ENCODE measurements around the gene APOL6. TPM values are rescaled to one million over a fixed set of nuclear protein-coding genes. Genes with fewer than 3 reads are reported as not detected.
"Not testable (repeated sequence)": the region's sequence is repeated elsewhere in the genome, so short reads cannot be mapped to it uniquely, and the experiment has no call there.

APOL6 gene
- total RNA-seq, 1 donor from 2014 or later, result not detected

DNA sequence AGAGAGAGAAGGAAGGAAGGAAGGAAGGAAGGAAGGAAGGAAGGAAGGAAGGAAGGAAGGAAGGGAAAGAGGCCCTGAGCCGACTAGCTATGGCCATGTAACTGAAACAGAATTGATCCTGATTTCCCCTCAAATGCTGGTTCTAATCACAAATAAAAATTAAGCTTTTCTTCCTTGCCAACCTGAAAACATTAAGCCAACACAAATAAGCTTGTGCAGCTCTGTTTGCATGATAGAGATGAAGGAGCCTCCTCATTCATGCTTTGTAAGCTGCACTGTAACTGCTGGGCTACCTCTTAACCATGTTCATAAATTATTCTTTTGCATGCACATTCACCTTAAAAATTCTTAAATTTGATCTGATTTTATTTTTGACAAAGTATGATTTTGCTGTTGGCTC, 41.8 kb downstream of the APOL6 start:
- H3K27ac Mint-ChIP-seq (ENCODE audit: unreplicated experiment), result no peak overlapping the region
- DNase-seq (ENCODE audit: low read depth, low spot score), result no peak
- H3K9me3 Mint-ChIP-seq, result peaks cover 3% of the 10 kb centered on the region
- TF ChIP-seq, protein P1, sequence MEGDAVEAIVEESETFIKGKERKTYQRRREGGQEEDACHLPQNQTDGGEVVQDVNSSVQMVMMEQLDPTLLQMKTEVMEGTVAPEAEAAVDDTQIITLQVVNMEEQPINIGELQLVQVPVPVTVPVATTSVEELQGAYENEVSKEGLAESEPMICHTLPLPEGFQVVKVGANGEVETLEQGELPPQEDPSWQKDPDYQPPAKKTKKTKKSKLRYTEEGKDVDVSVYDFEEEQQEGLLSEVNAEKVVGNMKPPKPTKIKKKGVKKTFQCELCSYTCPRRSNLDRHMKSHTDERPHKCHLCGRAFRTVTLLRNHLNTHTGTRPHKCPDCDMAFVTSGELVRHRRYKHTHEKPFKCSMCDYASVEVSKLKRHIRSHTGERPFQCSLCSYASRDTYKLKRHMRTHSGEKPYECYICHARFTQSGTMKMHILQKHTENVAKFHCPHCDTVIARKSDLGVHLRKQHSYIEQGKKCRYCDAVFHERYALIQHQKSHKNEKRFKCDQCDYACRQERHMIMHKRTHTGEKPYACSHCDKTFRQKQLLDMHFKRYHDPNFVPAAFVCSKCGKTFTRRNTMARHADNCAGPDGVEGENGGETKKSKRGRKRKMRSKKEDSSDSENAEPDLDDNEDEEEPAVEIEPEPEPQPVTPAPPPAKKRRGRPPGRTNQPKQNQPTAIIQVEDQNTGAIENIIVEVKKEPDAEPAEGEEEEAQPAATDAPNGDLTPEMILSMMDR (conservative IDR thresholded peaks at IDR 0.05), result no peak
- peaks cover 42% of the 10 kb centered on the region for H3K27me3 Mint-ChIP-seq (ENCODE audit: low read depth)
- H3K4me1 Mint-ChIP-seq, result no peaks in the 10 kb centered on the region
- H3K36me3 Mint-ChIP-seq (ENCODE audit: low read depth), result no peaks in the 10 kb centered on the region
- H3K4me3 Mint-ChIP-seq, result no peak overlapping the region

DNA sequence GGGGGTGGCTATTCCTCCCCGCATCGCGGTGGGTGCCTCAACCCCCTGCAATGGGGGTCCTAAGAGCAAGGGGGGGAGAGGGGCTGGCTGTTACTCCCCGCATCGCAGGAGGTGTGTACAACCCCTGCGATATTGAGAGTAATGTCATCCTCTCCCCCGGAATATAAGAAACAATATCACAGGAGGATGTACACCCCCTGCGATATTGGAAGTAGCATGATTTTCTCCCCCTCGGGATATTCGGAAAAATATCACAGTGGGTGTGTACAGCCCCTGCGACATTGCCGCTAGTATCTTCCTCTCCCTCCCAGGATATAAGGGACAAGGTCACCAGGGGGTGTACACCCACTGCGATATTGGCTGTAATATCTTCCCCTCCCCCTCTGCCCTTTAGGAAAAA, 47.0 kb downstream of the APOL6 start:
- peaks cover 63% of the 10 kb centered on the region for H3K27me3 Mint-ChIP-seq (ENCODE audit: low read depth)
- no peak for DNase-seq (ENCODE audit: low read depth, low spot score)
- H3K4me1 Mint-ChIP-seq, result no peaks in the 10 kb centered on the region
- TF ChIP-seq, protein P1 (conservative IDR thresholded peaks at IDR 0.05), result no peak
- H3K9me3 Mint-ChIP-seq, result peaks cover 6% of the 10 kb centered on the region
- no peak overlapping the region for H3K27ac Mint-ChIP-seq (ENCODE audit: unreplicated experiment)
- no peaks in the 10 kb centered on the region for H3K36me3 Mint-ChIP-seq (ENCODE audit: low read depth)
- no peak overlapping the region for H3K4me3 Mint-ChIP-seq

DNA sequence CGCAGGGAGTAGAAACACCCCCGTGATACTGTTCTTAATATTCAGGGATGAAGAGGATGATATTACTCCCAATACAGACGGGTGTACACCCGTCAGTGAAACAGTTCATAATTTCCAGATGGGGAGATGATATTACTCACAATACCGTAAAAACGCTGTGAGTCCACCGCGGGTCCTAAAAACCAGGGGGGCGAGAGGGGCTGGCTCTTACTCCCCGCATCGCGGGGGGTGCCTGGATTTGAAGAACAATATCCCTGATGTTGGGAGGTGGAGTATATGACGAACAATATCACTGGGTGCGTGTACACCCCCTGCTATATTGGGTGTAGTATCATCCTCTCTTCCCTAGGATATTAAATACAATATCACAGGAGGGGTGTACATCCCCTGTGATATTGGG, 48.9 kb downstream of the APOL6 start:
- H3K27me3 Mint-ChIP-seq (ENCODE audit: low read depth), result peaks cover 58% of the 10 kb centered on the region
- TF ChIP-seq, protein P1 (conservative IDR thresholded peaks at IDR 0.05), result no peak
- H3K9me3 Mint-ChIP-seq, result peaks cover 6% of the 10 kb centered on the region
- DNase-seq (ENCODE audit: low read depth, low spot score), result no peak
- H3K36me3 Mint-ChIP-seq (ENCODE audit: low read depth), result no peaks in the 10 kb centered on the region
- no peak overlapping the region for H3K27ac Mint-ChIP-seq (ENCODE audit: unreplicated experiment)
- no peaks in the 10 kb centered on the region for H3K4me1 Mint-ChIP-seq
- H3K4me3 Mint-ChIP-seq, result no peak overlapping the region

DNA sequence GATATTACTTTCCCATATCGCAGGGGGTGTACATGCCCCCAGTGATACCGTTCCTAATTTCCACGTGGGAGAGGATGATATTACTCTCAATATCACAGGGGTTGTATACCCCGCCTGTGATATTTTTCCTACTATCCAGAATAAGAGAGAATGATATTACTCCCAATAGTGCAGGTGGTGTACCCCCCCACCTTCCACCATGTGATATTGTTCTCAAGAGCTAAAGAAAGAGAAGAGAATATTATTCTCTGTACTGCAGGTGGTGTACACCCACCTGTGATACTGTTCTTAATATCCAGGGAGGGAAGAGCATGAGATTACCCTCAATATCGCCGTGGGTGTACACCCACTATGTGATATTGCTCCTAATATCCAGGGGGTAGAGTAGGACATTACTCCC, 51.6 kb downstream of the APOL6 start:
- not testable (repeated sequence) for H3K36me3 Mint-ChIP-seq (ENCODE audit: low read depth); H3K4me1 Mint-ChIP-seq; H3K4me3 Mint-ChIP-seq; H3K9me3 Mint-ChIP-seq; H3K27ac Mint-ChIP-seq (ENCODE audit: unreplicated experiment); DNase-seq (ENCODE audit: low read depth, low spot score)
- peaks cover 47% of the 10 kb centered on the region for H3K27me3 Mint-ChIP-seq (ENCODE audit: low read depth)

DNA sequence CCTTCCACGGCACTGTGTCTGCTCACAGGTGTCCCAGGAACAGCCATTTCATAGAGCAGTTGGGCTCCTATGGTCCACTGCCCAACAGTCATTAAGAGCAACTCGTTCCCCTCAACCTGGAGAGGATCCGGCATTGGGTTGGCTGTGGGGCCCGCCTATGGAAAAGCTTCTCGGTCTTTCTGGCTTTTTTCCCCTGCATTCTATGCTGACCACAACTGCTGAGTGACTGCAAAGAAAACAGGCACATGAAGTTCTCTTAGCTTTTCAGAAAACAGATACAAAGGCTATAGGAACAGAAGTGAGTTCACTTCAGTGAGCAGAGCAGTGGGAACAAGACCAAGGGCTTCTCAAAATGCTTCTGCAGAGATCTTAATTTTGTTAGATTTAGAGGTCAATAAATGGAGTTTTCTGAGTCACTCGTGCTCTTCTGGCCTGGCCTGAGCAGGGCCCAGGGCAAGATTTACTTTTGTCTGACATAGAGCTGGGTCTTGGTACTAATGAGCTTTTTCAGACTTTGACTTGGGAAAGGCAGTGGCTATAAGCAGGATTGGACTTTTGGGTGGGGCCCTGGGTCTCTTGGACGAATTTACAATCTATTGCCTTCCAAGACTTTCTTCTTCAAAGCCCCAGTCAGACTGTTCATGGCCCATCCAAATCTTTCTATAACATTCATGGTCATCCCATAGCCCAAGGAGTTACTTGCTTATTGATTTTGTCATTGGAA, 55.8 kb downstream of the APOL6 start:
- Mint-ChIP-seq H3K9me3 (no peaks in the 10 kb centered on the region), H3K36me3 (ENCODE audit: low read depth) (no peaks in the 10 kb centered on the region), H3K4me3 (no peak overlapping the region)

DNA sequence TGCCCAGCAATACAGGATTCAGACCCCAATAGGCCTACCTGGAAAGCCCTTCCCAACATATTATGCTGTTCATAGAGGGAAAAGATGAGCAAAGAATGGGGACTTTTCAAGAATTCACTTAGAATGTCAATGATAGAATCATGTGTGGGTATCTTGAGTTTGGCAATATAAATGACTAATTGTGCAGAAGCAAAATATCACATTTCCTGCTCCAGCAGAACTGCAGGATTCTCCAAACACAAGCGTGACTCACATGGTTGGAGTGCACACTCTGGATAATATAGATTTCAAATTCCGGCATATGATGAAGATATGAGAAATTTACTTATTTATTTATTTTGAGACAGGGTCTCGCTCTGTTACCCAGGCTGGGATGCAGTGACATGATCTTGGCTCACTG, 56.9 kb downstream of the APOL6 start:
- Mint-ChIP-seq H3K4me3 (no peak overlapping the region), H3K4me1 (no peaks in the 10 kb centered on the region), H3K27me3 (ENCODE audit: low read depth) (peaks cover 16% of the 10 kb centered on the region), H3K36me3 (ENCODE audit: low read depth) (no peaks in the 10 kb centered on the region), H3K27ac (ENCODE audit: unreplicated experiment) (no peak overlapping the region), H3K9me3 (no peaks in the 10 kb centered on the region)
- DNase-seq (ENCODE audit: low read depth, low spot score), result no peak
- TF ChIP-seq, protein P1 (conservative IDR thresholded peaks at IDR 0.05), result no peak

More for the DNA sequence above, 55.8 kb downstream of the APOL6 start:
- H3K27ac Mint-ChIP-seq (ENCODE audit: unreplicated experiment), result no peak overlapping the region
- no peak for DNase-seq (ENCODE audit: low read depth, low spot score)
- TF ChIP-seq, protein P1 (conservative IDR thresholded peaks at IDR 0.05), result no peak
- no peaks in the 10 kb centered on the region for H3K4me1 Mint-ChIP-seq
- peaks cover 24% of the 10 kb centered on the region for H3K27me3 Mint-ChIP-seq (ENCODE audit: low read depth)
